Measurements from ENCODE around the gene NAV2.
"Not testable (repeated sequence)": the region's sequence is repeated elsewhere in the genome, so short reads cannot be mapped to it uniquely, and the experiment has no call there.

The NAV2 gene

DNA sequence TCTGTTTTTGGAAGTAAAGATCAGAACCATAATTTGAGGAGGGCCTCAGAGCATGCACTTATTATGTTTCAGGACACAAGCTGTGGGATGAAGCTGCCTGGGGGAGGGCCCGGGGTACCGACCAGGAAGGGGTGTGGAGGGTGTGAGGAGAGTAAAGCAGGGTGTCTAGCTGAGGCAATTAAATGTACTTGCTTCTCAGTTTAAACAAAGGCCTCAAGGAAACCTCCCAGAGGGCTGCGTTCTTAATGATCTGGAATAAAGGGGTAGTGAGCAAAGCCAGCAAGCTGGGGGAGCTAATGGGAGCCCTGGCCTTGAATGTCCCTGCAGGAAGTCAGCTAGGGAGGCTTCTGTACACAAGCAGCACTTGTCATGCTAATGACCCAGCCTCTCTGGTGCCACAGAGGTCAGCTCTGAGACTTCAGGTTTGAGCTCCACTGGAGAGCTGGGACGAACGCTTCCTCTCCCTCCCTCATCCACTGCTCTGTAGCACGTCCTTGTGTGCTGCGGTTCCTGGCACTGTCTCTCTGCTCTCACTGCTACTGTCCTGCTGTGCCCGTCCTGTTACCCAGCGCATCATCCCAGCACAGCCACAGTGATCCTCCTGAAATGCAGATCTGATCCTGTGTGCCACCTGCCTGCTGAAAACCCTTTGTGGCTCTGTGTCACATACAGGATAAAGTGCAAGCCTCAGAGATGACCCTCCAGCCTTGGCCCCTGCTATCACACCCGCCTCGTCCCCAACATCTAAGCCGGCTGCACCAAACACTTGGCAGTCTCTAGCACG, 287.9 kb downstream of the NAV2 start:
- TF ChIP-seq, protein P1, sequence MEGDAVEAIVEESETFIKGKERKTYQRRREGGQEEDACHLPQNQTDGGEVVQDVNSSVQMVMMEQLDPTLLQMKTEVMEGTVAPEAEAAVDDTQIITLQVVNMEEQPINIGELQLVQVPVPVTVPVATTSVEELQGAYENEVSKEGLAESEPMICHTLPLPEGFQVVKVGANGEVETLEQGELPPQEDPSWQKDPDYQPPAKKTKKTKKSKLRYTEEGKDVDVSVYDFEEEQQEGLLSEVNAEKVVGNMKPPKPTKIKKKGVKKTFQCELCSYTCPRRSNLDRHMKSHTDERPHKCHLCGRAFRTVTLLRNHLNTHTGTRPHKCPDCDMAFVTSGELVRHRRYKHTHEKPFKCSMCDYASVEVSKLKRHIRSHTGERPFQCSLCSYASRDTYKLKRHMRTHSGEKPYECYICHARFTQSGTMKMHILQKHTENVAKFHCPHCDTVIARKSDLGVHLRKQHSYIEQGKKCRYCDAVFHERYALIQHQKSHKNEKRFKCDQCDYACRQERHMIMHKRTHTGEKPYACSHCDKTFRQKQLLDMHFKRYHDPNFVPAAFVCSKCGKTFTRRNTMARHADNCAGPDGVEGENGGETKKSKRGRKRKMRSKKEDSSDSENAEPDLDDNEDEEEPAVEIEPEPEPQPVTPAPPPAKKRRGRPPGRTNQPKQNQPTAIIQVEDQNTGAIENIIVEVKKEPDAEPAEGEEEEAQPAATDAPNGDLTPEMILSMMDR (IDR thresholded peaks at IDR 0.05; ENCODE audit: low read length, missing control alignments): no peak
- DNase-seq (ENCODE audit: low read depth): no peak
- no peak overlapping the region for H3K4me3 ChIP-seq (replicated peaks; ENCODE audit: low read depth, low read length)

DNA sequence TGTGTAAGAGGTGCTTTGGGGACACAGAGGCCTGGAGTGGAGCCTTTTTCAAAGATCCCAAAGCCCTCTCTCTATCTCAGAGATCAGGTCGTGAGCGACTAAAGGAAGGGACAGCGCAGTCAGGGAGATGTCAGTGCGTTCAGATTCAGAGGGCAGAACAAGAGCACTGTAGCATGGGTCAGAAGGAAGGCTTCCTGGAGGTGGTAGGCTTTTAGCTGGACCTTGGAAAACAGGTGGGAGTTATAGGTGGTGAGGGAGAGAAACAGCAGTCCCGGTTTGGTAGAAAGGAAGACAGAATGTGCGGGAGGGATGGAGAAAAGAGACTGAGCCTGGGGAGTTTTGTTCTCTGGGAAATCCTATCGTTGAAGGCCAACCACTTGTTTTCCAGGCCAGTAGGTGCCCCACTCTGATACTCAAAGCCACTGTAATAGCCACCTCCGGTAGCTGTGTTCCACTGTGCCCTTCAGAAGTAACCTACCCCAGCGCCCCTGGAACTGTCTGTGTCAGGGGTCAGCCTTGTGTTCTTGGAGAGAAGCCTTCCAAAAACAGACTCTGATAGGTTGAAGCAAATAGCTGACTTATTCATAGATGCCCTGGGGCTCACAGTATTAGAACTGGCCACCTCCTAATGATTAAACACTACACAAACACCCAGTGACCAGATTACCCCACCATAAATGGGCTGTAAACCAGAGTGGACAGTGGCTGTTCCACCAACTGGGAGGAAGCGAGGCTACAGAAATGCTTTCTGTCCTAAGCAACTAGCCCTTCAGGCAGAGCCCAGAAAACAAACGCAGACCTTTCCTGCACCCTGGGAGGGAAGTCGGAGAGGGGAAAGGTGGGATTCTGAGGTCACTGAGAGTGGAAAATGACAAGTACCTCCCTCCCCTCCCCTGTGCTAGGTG, 289.9 kb downstream of the NAV2 start:
- no peak for DNase-seq (ENCODE audit: low read depth)
- TF ChIP-seq, protein P1 (IDR thresholded peaks at IDR 0.05; ENCODE audit: low read length, missing control alignments): no peak
- no peak overlapping the region for H3K4me3 ChIP-seq (replicated peaks; ENCODE audit: low read depth, low read length)

GRCh38 chr11:20003351-20003750, 290.7 kb downstream of the NAV2 start:
- TF ChIP-seq, protein P1 (IDR thresholded peaks at IDR 0.05; ENCODE audit: low read length, missing control alignments): no peak
- no peak overlapping the region for H3K4me3 ChIP-seq (replicated peaks; ENCODE audit: low read depth, low read length)
- no peak for DNase-seq (ENCODE audit: low read depth)

DNA sequence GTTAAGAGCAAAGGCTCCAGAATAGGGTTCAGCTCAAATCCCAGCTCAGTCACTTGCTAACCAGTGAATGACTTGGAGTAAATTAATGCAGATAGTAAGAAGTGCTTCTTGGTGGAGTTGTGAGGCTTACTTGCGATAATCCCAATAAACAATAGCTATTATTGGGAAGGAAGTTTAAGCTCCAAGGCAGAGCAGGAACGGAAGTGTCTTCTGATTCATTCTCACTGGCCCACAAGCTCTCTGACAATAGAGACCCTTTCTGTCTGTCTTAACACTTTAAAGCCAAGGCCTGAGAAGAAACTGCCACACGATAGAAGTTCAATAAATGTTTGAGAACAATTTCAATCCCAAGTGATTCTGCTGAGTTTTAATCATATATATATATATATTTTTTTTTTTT, 292.2 kb downstream of the NAV2 start:
- H3K4me3 ChIP-seq (replicated peaks; ENCODE audit: low read depth, low read length): no peak overlapping the region
- no peak for DNase-seq (ENCODE audit: low read depth)
- TF ChIP-seq, protein P1 (IDR thresholded peaks at IDR 0.05; ENCODE audit: low read length, missing control alignments): no peak

DNA sequence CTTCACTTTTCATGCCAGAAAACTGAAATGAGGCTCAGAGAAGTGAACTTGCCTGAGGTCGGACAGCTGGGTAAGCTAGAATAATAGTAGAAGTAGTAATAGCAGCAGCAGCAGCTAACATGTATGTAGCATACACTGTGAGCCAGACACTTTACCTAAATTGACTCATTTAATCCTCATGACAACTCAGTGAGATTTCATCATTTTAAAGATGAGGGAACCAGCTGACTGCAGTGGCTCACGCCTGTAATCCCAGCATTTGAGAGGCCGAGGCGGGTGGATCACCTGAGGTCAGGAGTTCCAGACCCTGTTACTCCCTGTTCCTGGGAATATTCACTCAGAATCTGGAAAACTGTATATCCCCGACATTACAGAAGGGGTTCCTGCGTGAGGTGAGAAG, 293.1 kb downstream of the NAV2 start:
- DNase-seq (ENCODE audit: low read depth): no peak
- TF ChIP-seq, protein P1 (IDR thresholded peaks at IDR 0.05; ENCODE audit: low read length, missing control alignments): no peak
- no peak overlapping the region for H3K4me3 ChIP-seq (replicated peaks; ENCODE audit: low read depth, low read length)

GRCh38 chr11:20006618-20007017, 294.0 kb downstream of the NAV2 start:
- not testable (repeated sequence) for H3K4me3 ChIP-seq (replicated peaks; ENCODE audit: low read depth, low read length); DNase-seq (ENCODE audit: low read depth)

DNA sequence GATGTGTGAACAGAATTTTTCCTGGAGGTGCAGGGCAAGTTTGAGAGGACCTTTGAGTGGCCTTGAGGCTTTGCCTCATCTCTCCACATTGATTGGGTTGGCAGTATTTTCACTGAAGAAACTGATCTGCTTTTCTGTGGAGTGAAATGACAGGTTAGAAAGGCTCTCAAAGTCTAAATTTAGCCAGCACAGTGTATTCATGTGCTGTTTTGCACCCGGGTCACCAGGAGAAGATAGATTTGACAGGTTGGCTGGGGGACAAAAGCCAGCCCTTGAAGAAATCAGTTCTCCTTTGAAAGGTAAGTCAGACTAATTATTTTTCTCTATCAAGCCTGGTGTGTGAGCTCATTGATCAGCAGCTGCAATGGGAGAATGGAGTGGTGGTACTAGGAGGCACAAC, 294.7 kb downstream of the NAV2 start:
- no peak for DNase-seq (ENCODE audit: low read depth)
- no peak overlapping the region for H3K4me3 ChIP-seq (replicated peaks; ENCODE audit: low read depth, low read length)
- TF ChIP-seq, protein P1 (IDR thresholded peaks at IDR 0.05; ENCODE audit: low read length, missing control alignments): no peak

All from fibroblast of pulmonary artery (primary cell).